Activated naive CD4-positive, alpha-beta T cell treated with anti-CD3 and anti-CD28 coated beads, Interleukin-2, amount 50 U/mL, for 72 hours (primary cell): ENCODE results near the gene CAMTA1. TPM values are rescaled to one million over a fixed set of nuclear protein-coding genes. Genes with fewer than 3 reads are reported as not detected.

ENCODE experiments used
- ATAC-seq, 2 donors: fragments of 150-1000 bp; cut with Tn5 transposase; 2 replicates each; pipeline ENCODE4 v1.10.0; 2021; ENCODE audit warnings: mild to moderate bottlenecking in 2 of 2, moderate library complexity in 2 of 2
- DNase-seq, 2 donors: peaks; one replicate each; pipeline ENCODE4 v3.0.0; 2021 to 2022; ENCODE audit warnings: low spot score in 2 of 2
- H3K27ac Mint-ChIP-seq, 2 donors: one replicate each; pipeline ENCODE4 v1.8.0; 2022; ENCODE audit warnings: mild to moderate bottlenecking in 2 of 2, mixed read lengths in 2 of 2
- H3K36me3 Mint-ChIP-seq, 2 donors: one replicate each; pipeline ENCODE4 v1.8.0; 2022; ENCODE audit warnings: mixed read lengths in 2 of 2
- H3K9me3 Mint-ChIP-seq, 2 donors: one replicate each; pipeline ENCODE4 v1.8.0; 2022; ENCODE audit warnings: mixed read lengths in 2 of 2
- total RNA-seq, 2 donors: library from RNA; stranded (reverse); gene quantifications; one replicate each; pipeline ENCODE4 v1.2.3, GENCODE V29; 2022

The CAMTA1 gene
- total RNA-seq, 2 donors from 2014 or later, result 50.4 to 76.4 TPM

DNA sequence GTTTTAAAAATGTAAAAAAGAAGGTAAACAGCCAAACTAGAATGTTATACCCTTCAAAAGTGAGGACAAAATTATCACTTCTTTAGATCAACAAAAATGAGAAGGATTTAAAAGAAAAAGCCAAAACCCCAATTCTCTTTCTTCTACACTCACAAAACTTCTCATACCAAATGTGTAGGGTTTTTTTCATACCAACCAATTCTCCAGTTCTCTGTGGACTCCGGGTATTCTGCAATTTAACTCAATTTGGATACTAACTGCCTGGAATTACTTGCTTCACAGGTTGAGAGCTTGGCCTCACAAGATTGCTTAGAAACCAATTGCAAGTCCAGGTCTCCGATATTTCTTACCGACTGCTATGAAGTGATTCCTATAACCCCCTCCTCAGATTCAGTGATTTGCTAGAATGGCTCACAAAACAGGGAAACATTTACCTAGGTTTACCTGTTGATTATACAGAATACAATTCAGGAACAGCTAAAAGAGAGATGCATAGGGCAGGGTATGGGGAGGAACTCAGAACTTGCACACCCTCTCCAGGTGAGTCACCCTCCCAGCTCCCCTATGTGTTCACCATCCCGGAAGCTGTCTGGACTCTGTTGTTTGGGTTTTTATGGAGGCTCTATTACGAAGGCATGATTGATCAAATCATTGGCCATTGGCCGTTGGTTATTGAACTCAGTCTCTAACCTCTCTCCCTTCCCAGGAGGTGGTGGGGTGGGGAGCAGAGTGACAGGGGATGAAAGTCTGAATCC lies 67.1 kb downstream of the CAMTA1 start:
- Mint-ChIP-seq H3K9me3 (peaks cover 0 to 8% of the 10 kb centered on the region in 2 donors), H3K27ac (no peak overlapping the region), H3K36me3 (peaks cover 17 to 24% of the 10 kb centered on the region in 2 donors)
- ATAC-seq (no peak), DNase-seq (no peak)

DNA sequence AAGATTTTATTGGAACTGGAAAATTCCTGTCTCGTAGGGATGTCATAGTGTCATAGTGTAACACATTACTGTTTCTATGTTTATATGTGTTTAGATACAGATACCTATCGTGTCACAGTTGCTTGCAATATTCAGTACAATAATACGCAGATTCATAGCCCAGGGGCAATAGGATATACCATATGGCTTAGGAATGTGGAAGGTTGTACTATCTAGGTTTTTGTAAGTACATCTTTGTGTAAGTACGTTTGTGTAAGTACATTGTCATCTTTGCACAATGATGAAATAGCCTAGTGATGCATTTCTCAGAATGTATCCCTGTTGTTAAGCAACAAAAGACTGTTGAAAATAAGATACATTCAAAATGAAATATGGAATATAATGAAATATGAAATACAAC lies 68.9 kb downstream of the CAMTA1 start:
- ATAC-seq, result no peak
- Mint-ChIP-seq H3K36me3 (peaks cover 17 to 24% of the 10 kb centered on the region in 2 donors), H3K27ac (no peak overlapping the region)

GRCh38 chr1:6857831-6858230 lies 72.6 kb downstream of the CAMTA1 start:
- DNase-seq (no peak), ATAC-seq (no peak)
- Mint-ChIP-seq H3K36me3 (peaks cover under 1 to 9% of the 10 kb centered on the region in 2 donors), H3K9me3 (no peaks in the 10 kb centered on the region), H3K27ac (no peak overlapping the region)

More for the DNA sequence above, 68.9 kb downstream of the CAMTA1 start:
- DNase-seq, result no peak
- peaks cover 0 to 8% of the 10 kb centered on the region in 2 donors for H3K9me3 Mint-ChIP-seq

DNA sequence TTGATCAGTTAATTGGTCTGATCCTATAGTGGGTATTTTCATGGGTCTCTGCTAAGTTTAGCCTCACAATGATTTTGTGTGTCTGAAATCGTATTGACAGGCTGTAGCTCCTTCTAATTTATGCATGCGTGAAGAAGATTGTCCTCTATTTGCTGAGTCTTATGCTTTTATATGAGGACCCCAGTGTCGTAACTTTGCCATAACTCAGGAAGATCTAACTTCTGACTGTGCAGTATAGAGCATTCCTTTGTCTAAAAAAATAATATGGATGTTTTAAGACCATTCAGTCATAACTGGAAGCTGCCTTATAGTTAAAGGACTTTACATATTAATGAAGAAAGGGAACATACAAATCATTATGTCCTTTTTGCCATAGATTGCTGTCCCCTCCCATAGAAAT lies 73.3 kb downstream of the CAMTA1 start:
- ATAC-seq, result no peak
- no peak for DNase-seq
- H3K27ac Mint-ChIP-seq, result no peak overlapping the region
- peaks cover 0 to 6% of the 10 kb centered on the region in 2 donors for H3K36me3 Mint-ChIP-seq
- H3K9me3 Mint-ChIP-seq, result no peaks in the 10 kb centered on the region

GRCh38 chr1:6859415-6860343 lies 74.4 kb downstream of the CAMTA1 start:
- DNase-seq (no peak), ATAC-seq (peak; percentile 45 to 65)
- no peaks in the 10 kb centered on the region for H3K9me3 Mint-ChIP-seq
- no peak overlapping the region for H3K27ac Mint-ChIP-seq
- peaks cover 0 to 6% of the 10 kb centered on the region in 2 donors for H3K36me3 Mint-ChIP-seq

GRCh38 chr1:6860401-6860800 lies 75.1 kb downstream of the CAMTA1 start:
- H3K36me3 Mint-ChIP-seq, result peaks cover 0 to 1% of the 10 kb centered on the region in 2 donors
- no peak overlapping the region for H3K27ac Mint-ChIP-seq
- DNase-seq, result no peak
- no peaks in the 10 kb centered on the region for H3K9me3 Mint-ChIP-seq
- ATAC-seq, result peak in 1 of 2 donors; percentile 32

GRCh38 chr1:6861075-6861724 lies 75.9 kb downstream of the CAMTA1 start:
- H3K9me3 Mint-ChIP-seq, result no peaks in the 10 kb centered on the region
- DNase-seq (no peak), ATAC-seq (no peak)
- no peak overlapping the region for H3K27ac Mint-ChIP-seq
- no peaks in the 10 kb centered on the region for H3K36me3 Mint-ChIP-seq

GRCh38 chr1:6862906-6863305 lies 77.7 kb downstream of the CAMTA1 start:
- H3K36me3 Mint-ChIP-seq, result no peaks in the 10 kb centered on the region
- no peak for ATAC-seq
- no peaks in the 10 kb centered on the region for H3K9me3 Mint-ChIP-seq
- DNase-seq, result no peak
- no peak overlapping the region for H3K27ac Mint-ChIP-seq

DNA sequence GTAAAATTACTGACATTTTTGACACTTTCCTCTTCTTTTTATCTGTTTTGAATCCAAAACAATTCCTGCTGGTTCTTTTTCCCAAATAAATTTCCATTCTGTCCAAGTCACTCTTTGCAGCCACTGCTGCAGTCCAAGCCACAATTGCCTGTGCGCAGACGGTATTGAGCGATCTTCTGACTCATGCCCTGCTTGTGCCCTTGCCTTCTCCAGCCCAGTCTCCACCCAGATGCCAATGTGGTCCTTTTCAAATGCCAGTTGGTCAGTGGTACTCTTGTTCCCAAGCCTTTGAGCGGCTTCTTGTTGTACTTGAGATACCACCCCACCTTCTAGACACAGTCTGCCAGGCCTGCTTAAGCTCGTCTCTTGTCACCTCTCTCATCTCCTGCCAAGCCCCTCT lies 78.9 kb downstream of the CAMTA1 start:
- DNase-seq, result no peak
- H3K9me3 Mint-ChIP-seq, result no peaks in the 10 kb centered on the region
- H3K36me3 Mint-ChIP-seq, result no peaks in the 10 kb centered on the region
- no peak for ATAC-seq
- peak overlapping the region in 1 of 2 donors; percentile 78 for H3K27ac Mint-ChIP-seq

GRCh38 chr1:6866825-6867224 lies 81.6 kb downstream of the CAMTA1 start:
- H3K27ac Mint-ChIP-seq, result no peak overlapping the region
- no peaks in the 10 kb centered on the region for H3K9me3 Mint-ChIP-seq
- no peak for ATAC-seq
- DNase-seq, result no peak
- no peaks in the 10 kb centered on the region for H3K36me3 Mint-ChIP-seq

DNA sequence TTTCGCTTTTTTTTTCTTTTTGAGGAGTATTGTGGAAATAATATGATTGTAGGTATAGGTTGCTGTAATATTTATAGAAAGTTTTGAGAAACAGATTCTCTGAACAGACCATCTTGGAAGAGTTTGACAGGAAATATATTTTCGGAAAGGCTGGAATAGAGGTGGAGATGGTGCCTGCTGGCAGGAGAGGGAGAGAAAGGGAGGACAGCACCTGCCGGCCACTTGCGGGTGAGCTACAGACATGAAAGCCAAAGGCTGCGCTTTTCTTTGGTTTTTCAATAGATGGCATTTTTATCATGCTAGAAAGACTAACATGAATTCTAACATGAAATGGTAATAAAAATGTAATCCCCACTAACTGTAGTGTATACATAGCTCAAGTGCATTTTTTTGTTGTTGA lies 82.1 kb downstream of the CAMTA1 start:
- Mint-ChIP-seq H3K27ac (no peak overlapping the region), H3K9me3 (no peaks in the 10 kb centered on the region), H3K36me3 (no peaks in the 10 kb centered on the region)
- DNase-seq (no peak), ATAC-seq (no peak)

DNA sequence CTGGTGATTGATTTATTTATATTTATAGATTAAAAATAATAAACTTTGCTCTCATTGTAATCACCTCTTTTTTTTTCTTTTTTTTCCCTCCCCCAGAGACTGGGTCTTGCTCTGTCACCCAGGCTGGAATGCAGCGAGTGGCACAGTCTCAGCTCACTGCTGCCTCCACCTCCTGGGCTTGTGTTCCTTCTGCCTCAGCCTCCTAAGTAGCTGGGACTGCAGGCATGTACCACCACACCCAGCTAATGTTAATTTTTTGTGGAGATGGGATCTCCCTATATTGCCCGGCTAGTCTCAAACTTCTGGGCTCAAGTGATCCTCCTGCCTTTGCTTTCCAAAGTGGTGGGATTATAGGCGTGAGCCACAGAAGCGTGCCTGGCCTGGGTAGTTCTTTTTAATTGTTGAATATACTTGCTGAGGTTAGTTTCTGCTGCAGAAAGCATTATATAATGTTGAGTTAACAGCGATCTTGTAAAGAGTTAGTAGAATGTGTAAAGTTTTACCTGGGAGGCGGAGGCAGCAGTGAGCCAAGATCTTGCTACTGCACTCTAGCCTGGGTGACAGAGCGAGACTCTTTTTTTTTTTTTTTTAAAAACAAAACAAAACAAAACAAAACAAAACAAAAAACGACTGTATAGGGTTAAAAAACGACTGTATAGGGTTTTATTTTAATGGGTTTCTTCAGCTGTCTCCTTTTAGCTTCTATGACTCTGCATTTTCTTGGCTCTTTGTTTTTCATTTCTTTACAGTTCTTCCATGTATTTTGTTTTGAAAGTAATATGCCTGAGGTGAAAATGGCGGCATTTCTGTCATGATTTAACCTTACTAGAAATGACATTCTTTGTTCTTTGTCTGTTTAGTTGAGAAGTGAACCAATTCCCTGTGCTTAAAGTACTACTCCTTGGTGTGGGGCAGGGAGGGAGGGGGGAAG lies 82.7 kb downstream of the CAMTA1 start:
- H3K36me3 Mint-ChIP-seq, result no peaks in the 10 kb centered on the region
- DNase-seq (no peak), ATAC-seq (no peak)
- no peaks in the 10 kb centered on the region for H3K9me3 Mint-ChIP-seq
- H3K27ac Mint-ChIP-seq, result no peak overlapping the region

DNA sequence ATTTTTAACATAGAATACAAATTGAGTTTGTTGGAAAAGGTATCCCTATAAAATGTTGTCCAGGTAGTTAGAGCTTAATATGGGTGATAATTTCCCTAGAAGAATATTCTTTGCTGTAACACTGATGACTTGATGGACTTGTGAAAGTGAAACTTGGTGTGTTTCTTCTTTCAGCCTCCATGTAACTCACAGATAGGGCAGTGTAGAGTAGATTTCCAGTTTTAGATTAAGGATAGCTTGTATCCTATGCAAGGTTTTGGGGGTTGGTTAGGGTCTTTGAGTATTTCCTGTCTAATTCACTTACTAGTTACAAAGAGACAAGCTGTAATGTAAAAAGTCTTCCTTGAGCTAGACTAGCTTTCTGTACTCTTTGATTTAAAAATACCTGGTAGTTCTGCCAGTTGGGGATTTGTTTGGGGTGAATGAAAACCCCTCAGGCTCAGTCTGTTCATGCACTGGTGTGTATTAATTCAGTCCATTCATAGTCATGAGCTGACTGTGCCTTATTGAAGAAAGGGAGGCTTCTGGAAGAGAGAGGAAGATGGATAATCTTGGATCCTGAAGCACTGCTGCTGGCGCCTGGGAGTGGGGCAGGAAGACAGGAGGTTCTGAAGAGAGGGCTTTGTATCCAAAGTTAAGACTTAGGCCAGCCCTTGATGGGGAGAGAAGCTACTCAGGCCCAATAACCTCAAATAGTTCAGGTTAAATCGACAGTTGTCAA lies 83.6 kb downstream of the CAMTA1 start:
- Mint-ChIP-seq H3K36me3 (no peaks in the 10 kb centered on the region), H3K27ac (peak overlapping the region in 1 of 2 donors; percentile 2), H3K9me3 (no peaks in the 10 kb centered on the region)
- ATAC-seq (no peak), DNase-seq (no peak)

DNA sequence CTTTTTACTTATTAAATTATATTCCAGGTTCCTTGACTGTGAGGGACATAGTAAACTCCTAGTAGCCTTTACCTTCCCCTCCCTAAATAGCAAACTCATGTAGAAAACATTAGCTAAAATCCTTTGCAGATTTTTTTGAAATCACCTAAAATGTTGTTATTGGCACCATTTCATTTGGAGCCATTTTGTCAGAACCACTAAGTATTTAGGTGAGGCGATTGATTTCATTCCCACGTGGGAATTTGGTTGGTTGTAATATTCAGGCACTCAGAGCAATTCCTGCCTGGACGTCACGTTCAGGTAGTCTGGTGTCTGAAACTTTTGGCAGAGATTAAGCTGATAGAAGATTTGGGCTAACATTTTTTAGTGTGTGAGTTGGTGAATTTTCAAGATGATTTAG lies 84.3 kb downstream of the CAMTA1 start:
- no peaks in the 10 kb centered on the region for H3K9me3 Mint-ChIP-seq
- ATAC-seq (no peak), DNase-seq (no peak)
- H3K27ac Mint-ChIP-seq, result no peak overlapping the region
- H3K36me3 Mint-ChIP-seq, result no peaks in the 10 kb centered on the region

- no peaks in the 10 kb centered on the region for H3K9me3 Mint-ChIP-seq
- no peak for DNase-seq
Measured at GRCh38 chr1:6870086-6870485, 84.8 kb downstream of the CAMTA1 start.

More at GRCh38 chr1:6870086-6870485, 84.8 kb downstream of the CAMTA1 start:
- H3K27ac Mint-ChIP-seq, result no peak overlapping the region
- no peaks in the 10 kb centered on the region for H3K36me3 Mint-ChIP-seq
- no peak for ATAC-seq
